WERI-Rb-1 (cell line): Measurements from ENCODE around the gene NEK7.

ENCODE experiments used
- DNase-seq: peaks from one replicate; pipeline ENCODE4 v3.0.0-alpha.2; 2020
- H3K27ac ChIP-seq: fragments of 250-450 bp; sonication (Bioruptor Pico); 2 replicates; pipeline ENCODE4 v1.5.1; 2020; ENCODE audit warnings: mild to moderate bottlenecking, moderate library complexity
- H3K27me3 ChIP-seq: fragments of 250-450 bp; sonication (Bioruptor Pico); 2 replicates; pipeline ENCODE4 v1.5.1; 2021; ENCODE audit warnings: mild to moderate bottlenecking, low read depth, moderate library complexity; ENCODE audit not compliant: insufficient read depth, severe bottlenecking
- H3K36me3 ChIP-seq: fragments of 250-450 bp; sonication (Bioruptor Pico); 2 replicates; pipeline ENCODE4 v1.5.1; 2020; ENCODE audit warnings: mild to moderate bottlenecking, moderate library complexity
- H3K4me3 ChIP-seq: 2 replicates; pipeline ENCODE4 v1.5.1; 2011; ENCODE audit warnings: low read depth, mild to moderate bottlenecking, control low read depth, low read length
- H3K9me3 ChIP-seq: fragments of 250-450 bp; sonication (Bioruptor Pico); 2 replicates; pipeline ENCODE4 v1.5.1; 2021; ENCODE audit warnings: mild to moderate bottlenecking, moderate library complexity; ENCODE audit not compliant: severe bottlenecking
- CTCF ChIP-seq: IDR thresholded peaks from 2 replicates; pipeline ENCODE4 v1.5.1; 2011; ENCODE audit warnings: low read depth, mild to moderate bottlenecking, control low read depth, inconsistent platforms, low read length

Gene NEK7

DNA sequence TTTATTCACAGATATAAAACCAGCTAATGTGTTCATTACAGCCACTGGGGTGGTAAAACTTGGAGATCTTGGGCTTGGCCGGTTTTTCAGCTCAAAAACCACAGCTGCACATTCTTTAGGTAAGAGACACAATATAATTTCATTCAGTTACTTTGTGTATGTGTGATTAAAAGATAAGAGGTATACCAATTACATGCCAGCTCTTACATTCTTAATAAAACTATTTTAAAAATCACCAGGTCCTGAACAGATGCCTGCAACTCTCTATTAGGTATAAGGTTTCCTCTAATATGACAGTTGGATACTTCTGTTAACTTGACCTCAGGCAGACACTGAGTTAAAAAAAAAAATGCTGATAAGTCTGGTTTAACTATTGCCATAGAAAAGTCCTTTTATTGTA lies 122.1 kb downstream of the NEK7 start:
- H3K27me3 ChIP-seq = no peaks in the 10 kb centered on the region
- no peaks in the 10 kb centered on the region for H3K9me3 ChIP-seq
- TF ChIP-seq CTCF = no peak
- H3K4me3 ChIP-seq = no peak overlapping the region
- no peaks in the 10 kb centered on the region for H3K36me3 ChIP-seq
- DNase-seq = no peak
- no peak overlapping the region for H3K27ac ChIP-seq

- DNase-seq = no peak
- Histone ChIP-seq H3K27ac (no peak overlapping the region), H3K27me3 (no peaks in the 10 kb centered on the region), H3K36me3 (no peaks in the 10 kb centered on the region), H3K4me3 (no peak overlapping the region), H3K9me3 (no peaks in the 10 kb centered on the region)
- TF ChIP-seq CTCF = no peak
Observed at GRCh38 chr1:198280080-198280479, 123.3 kb downstream of the NEK7 start.

DNA sequence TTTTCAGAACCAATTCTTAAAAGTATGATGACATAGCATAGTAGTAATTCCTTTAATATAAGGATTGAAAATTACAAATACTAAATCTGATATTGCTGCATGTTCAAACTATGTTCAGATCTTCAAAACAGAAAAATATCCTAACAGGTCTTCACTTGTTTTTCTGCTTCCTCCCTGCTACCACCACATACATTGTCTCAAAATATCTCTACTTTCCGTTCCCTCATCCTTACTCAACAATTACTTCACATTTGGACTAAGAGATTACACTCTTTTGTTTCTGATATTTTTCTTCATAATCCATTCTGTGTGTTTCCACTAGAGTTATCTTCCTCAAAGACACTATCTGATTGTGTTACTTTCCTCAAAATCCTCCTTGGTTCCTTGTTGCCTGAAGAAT lies 125.1 kb downstream of the NEK7 start:
- no peak for DNase-seq
- Histone ChIP-seq H3K27me3 (no peaks in the 10 kb centered on the region), H3K36me3 (peaks cover 2% of the 10 kb centered on the region; the same call in 1 of the 2 replicates), H3K4me3 (no peak overlapping the region), H3K9me3 (no peaks in the 10 kb centered on the region), H3K27ac (no peak overlapping the region)
- TF ChIP-seq CTCF = no peak

DNA sequence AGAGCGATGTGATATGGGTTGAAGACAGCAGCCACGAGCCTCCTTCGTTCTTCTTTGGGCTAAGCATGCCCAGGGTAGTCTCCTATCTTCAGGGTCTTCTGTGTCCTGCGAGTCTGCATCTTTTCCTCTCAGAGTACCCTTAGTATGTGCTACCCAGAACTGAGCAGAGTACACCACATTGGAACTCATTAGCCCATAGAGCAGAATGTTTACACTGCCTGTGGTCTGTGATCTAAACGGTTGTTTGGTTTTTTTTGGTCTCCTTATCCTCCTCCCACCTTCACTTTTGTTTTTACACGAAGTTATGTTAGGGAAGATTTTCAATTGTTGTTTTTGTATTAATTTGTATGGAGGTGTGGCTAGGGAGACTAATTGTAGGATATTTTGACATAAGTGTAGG lies 126.4 kb downstream of the NEK7 start:
- H3K27ac ChIP-seq = no peak overlapping the region
- no peaks in the 10 kb centered on the region for H3K27me3 ChIP-seq
- H3K9me3 ChIP-seq = no peaks in the 10 kb centered on the region
- TF ChIP-seq CTCF = no peak
- no peak for DNase-seq
- peaks cover 2% of the 10 kb centered on the region; the same call in 1 of the 2 replicates for H3K36me3 ChIP-seq
- no peak overlapping the region for H3K4me3 ChIP-seq

- Histone ChIP-seq H3K27ac (no peak overlapping the region), H3K36me3 (peaks cover 2% of the 10 kb centered on the region; the same call in 1 of the 2 replicates), H3K27me3 (no peaks in the 10 kb centered on the region), H3K4me3 (no peak overlapping the region), H3K9me3 (no peaks in the 10 kb centered on the region)
- DNase-seq = peak; percentile 28
- TF ChIP-seq CTCF = no peak
Observed at GRCh38 chr1:198287916-198288315, 131.1 kb downstream of the NEK7 start.

DNA sequence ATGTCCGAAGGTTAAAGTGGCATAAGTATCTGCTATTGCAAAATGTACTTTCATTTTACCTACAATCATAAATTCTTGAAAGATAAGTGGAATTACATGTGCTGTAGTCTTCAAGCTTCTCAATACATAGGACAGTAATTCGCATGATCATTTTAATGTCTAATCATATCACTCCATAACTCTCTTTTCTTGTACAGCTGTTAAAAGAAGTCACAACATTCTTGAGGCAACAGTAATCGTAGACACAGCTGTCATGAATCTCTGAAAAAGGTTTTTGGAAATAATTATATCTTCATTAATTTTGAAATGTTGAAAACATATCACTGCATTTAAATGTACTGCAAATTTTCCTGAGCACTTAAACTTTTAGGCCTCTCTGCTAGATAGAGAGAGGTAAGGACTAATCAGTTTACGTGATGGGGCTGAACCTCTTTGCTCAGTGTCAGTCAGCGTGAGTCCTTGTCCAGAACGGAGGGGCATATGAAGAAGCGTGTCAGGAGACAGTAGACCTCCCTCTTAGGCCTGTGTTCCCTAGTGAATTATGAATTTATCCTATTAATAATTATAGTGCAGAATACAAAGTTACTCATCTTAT lies 133.4 kb downstream of the NEK7 start:
- no peaks in the 10 kb centered on the region for H3K27me3 ChIP-seq
- no peaks in the 10 kb centered on the region for H3K9me3 ChIP-seq
- H3K27ac ChIP-seq = no peak overlapping the region
- no peak overlapping the region for H3K4me3 ChIP-seq
- TF ChIP-seq CTCF = no peak
- peaks cover 2% of the 10 kb centered on the region; the same call in 1 of the 2 replicates for H3K36me3 ChIP-seq
- no peak for DNase-seq
